A549 treated with RU486 at 1 μM for 4 hours (cell line): ENCODE measurements around the gene VAPA. TPM values are rescaled to one million over a fixed set of nuclear protein-coding genes. Genes with fewer than 3 reads are reported as not detected.

ENCODE experiments used
- total RNA-seq: library from RNA; stranded (reverse); fragments of 200-300 nt; extraction: Qiagen RNA extraction; gene quantifications from 5 replicates; pipeline ENCODE4 v1.2.3, GENCODE V29; 2022; ENCODE audit warnings: low read depth

The VAPA gene
- total RNA-seq = 151 to 220 TPM (median 178 TPM) in 5 replicates

GRCh38 chr18:9913526-9914333 lies at the start of gene VAPA:
Gene VAPA, plus strand, starts transcription at chr18:9914016. Its CDS starts 241 bp downstream, at chr18:9914257.

GRCh38 chr18:9885170-9886004 lies 28.4 kb upstream of the VAPA start, which contains the start of gene TXNDC2:
Gene TXNDC2, plus strand, starts transcription at chr18:9885973. Its CDS starts 708 bp downstream, at chr18:9886681.

Other genes with a start within 250 kb of the VAPA start
- gene RAB31, start 205.7 kb upstream of the VAPA start, total RNA-seq = 22.1 to 33.5 TPM (median 28.0 TPM) in 5 replicates
- gene TXNDC2, start 28.0 kb upstream of the VAPA start, total RNA-seq = 0.06 to 0.38 TPM (median 0.16 TPM) in 5 replicates